ENCODE data around the gene OR52N1. TPM values are rescaled to one million over a fixed set of nuclear protein-coding genes. Genes with fewer than 3 reads are reported as not detected.

OR52N1 gene
- total RNA-seq, 2 donors from 2014 or later: not detected

DNA sequence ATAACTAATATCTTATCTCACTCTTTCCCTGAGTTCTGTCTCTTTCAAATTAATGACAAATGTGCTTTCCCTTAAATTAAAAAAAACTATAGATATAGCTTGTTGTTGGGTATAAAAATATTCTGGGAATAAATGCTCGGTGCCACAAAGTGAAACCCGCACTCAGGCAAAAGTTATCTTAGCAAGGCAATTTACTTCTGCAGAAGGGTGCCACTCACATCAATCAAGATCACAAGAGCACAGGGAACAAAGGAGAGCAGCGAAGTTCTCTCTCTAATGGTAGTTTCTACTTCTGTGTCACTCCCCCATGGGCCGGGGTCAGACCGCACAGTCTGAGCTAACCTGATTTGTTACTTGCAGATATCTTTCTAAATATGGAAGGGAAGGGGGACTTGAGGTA is 12.9 kb upstream of the OR52N1 start:
- Histone ChIP-seq H3K4me3 (no peak overlapping the region), H3K36me3 (no peaks in the 10 kb centered on the region), H3K27ac (no peak overlapping the region), H3K9me3 (no peaks in the 10 kb centered on the region), H3K9ac (ENCODE audit: low read depth in 2 of 2, low read length in 2 of 2) (no peak overlapping the region), H3K4me1 (no peaks in the 10 kb centered on the region), H3K27me3 (no peaks in the 10 kb centered on the region)
- TF ChIP-seq, protein P1, sequence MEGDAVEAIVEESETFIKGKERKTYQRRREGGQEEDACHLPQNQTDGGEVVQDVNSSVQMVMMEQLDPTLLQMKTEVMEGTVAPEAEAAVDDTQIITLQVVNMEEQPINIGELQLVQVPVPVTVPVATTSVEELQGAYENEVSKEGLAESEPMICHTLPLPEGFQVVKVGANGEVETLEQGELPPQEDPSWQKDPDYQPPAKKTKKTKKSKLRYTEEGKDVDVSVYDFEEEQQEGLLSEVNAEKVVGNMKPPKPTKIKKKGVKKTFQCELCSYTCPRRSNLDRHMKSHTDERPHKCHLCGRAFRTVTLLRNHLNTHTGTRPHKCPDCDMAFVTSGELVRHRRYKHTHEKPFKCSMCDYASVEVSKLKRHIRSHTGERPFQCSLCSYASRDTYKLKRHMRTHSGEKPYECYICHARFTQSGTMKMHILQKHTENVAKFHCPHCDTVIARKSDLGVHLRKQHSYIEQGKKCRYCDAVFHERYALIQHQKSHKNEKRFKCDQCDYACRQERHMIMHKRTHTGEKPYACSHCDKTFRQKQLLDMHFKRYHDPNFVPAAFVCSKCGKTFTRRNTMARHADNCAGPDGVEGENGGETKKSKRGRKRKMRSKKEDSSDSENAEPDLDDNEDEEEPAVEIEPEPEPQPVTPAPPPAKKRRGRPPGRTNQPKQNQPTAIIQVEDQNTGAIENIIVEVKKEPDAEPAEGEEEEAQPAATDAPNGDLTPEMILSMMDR (IDR thresholded peaks at IDR 0.05): no peak
- DNase-seq: no peak
- intact Hi-C loops (cut with DNase I): loop anchor here (10.0 kb wide), 1 partner anchor 1169 kb away; the partner anchor contains the start of gene OR51D1

DNA sequence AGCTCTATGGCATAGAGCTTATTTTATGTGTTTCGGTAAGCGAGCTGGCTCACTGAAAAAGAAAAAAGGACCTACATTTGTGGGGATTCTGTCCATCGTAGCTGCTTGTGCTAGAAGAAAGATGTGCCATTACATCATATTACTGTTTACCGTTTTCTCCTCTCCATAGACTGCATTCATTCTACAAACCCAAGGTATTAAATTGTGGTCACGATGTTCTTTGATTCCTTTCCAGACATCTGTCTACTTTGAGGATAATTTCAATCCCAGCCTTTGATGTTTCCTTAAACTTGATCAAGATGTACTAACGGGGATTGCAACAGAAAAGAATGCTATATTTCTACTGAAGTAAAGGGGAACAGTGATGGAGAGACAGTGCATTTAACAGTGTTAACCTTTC is 5.5 kb upstream of the OR52N1 start:
- Histone ChIP-seq H3K4me1 (no peaks in the 10 kb centered on the region), H3K36me3 (no peaks in the 10 kb centered on the region), H3K9me3 (no peaks in the 10 kb centered on the region), H3K9ac (ENCODE audit: low read depth in 2 of 2, low read length in 2 of 2) (no peak overlapping the region), H3K27me3 (no peaks in the 10 kb centered on the region), H3K27ac (no peak overlapping the region), H3K4me3 (no peak overlapping the region)
- TF ChIP-seq, protein P1 (IDR thresholded peaks at IDR 0.05): no peak
- intact Hi-C loops (cut with DNase I): no loop called here
- no peak for DNase-seq

DNA sequence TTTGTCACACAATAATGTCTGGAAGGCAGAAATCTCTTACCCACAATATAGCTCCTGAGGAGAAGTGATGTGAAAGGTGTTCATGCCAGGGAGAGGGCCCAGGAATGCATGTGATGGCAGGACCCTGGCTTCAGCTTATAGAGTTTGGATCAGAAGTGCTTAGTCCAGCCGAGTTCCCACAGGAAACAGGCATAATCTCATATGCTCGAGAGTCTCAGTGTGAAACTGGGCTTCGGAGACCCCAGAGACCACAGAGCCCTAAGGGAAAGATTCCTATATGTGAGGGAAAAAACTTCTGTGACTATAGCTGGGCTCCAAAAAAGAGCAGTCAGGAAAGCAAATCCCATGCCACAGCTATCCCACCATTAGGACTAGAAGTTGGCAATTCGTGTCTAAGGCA is 7.8 kb downstream of the OR52N1 start, which contains the start of gene OR52N5:
TSS of gene OR52N5 (minus strand) at position 101 of the 400 bp plus-strand sequence. CDS start 4,721 bp downstream, outside the sequence.
- Histone ChIP-seq H3K4me1 (no peaks in the 10 kb centered on the region), H3K27ac (no peak within 1 kb of the TSS), H3K9ac (ENCODE audit: low read depth in 2 of 2, low read length in 2 of 2) (no peak within 1 kb of the TSS), H3K9me3 (no peaks in the 10 kb centered on the region), H3K27me3 (no peaks in the 10 kb centered on the region), H3K36me3 (no peaks in the 10 kb centered on the region), H3K4me3 (no peak within 1 kb of the TSS)
- TF ChIP-seq, protein P1 (IDR thresholded peaks at IDR 0.05): no peak
- no peak for DNase-seq
- intact Hi-C loops (cut with DNase I): no loop called here

DNA sequence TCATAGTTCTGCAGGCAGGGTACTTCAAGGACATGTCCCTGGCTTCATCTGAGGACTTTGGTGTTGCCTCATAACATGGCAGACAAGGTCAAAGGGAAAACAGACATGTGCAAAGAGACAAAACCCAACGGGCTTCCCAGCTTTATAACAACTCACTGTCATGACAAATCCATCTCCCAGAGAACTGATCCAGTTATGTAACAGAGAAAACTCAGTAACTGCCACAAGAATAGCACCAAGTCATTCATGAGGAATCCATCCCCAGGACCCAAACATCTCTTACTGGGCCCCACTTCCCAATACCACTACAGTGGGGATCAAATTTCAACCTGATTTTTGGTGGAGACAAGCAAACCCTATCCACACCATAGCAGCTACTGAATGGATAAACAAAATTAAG is 24.0 kb downstream of the OR52N1 start:
- H3K36me3 ChIP-seq: no peaks in the 10 kb centered on the region
- no peaks in the 10 kb centered on the region for H3K27me3 ChIP-seq
- no peak overlapping the region for H3K27ac ChIP-seq
- no peaks in the 10 kb centered on the region for H3K4me1 ChIP-seq
- DNase-seq: no peak
- H3K9me3 ChIP-seq: no peaks in the 10 kb centered on the region
- intact Hi-C loops (cut with DNase I): no loop called here
- no peak overlapping the region for H3K4me3 ChIP-seq
- no peak overlapping the region for H3K9ac ChIP-seq (ENCODE audit: low read depth in 2 of 2, low read length in 2 of 2)
- TF ChIP-seq, protein P1 (IDR thresholded peaks at IDR 0.05): no peak

DNA sequence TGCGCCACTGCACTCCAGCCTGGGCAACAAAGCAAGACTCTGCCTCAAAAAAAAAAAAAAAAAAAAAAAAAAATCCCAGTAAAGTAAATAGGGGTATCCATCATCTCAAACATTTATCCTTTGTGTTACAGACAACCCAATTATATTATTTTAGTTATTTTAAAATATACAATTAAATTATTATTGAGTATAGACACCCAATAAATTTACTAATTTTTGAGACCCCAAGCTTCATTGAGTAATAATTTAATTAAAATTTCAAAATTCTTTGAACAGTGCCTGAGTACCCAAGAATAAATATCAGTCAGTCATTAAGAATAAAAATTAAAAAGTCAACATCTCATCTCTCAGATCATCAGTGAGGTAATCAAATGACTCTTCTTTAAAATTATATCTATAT is 37.1 kb downstream of the OR52N1 start, which contains the start of gene OR52N4:
TSS of gene OR52N4 (plus strand) at position 301 of the 400 bp plus-strand sequence. CDS start 498 bp downstream, outside the sequence.
- H3K36me3 ChIP-seq: no peaks in the 10 kb centered on the region
- intact Hi-C loops (cut with DNase I): no loop called here
- H3K9me3 ChIP-seq: no peaks in the 10 kb centered on the region
- no peak within 1 kb of the TSS for H3K9ac ChIP-seq (ENCODE audit: low read depth in 2 of 2, low read length in 2 of 2)
- no peak within 1 kb of the TSS for H3K27ac ChIP-seq
- TF ChIP-seq, protein P1 (IDR thresholded peaks at IDR 0.05): no peak
- no peak within 1 kb of the TSS for H3K4me3 ChIP-seq
- H3K4me1 ChIP-seq: no peaks in the 10 kb centered on the region
- no peak for DNase-seq
- no peaks in the 10 kb centered on the region for H3K27me3 ChIP-seq

Measured in colonic mucosa (tissue), 4 donors.